IPS-NIHi11 (cell line): ENCODE results near the gene PRKAR1A.

ENCODE experiments used
- DNase-seq: peaks from one replicate; pipeline ENCODE4 v3.0.0; 2012; ENCODE audit warnings: mixed read lengths, low spot score

PRKAR1A gene

GRCh38 chr17:68600067-68600930, 88.1 kb downstream of the PRKAR1A start:
- DNase-seq: peak; percentile 71
